SU-DHL-6 (cell line): ENCODE results near the gene FBH1.

Experiments
- H2AFZ ChIP-seq: fragments of 200-600 bp; sonication (generic); 2 replicates; pipeline ENCODE4 v1.6.1; 2014; ENCODE audit warnings: low read depth, mild to moderate bottlenecking, moderate library complexity, mixed read lengths, antibody characterized with exemption, low read length; ENCODE audit not compliant: severe bottlenecking
- H3F3A ChIP-seq: fragments of 200-600 bp; shearing (Covaris generic); 2 replicates; pipeline ENCODE4 v1.6.0; 2016; ENCODE audit warnings: antibody characterized with exemption, mild to moderate bottlenecking; ENCODE audit not compliant: insufficient read depth
- H3K27ac ChIP-seq: fragments of 200-600 bp; sonication (generic); 2 replicates; pipeline ENCODE4 v1.5.1; 2016; ENCODE audit warnings: low read depth, mild to moderate bottlenecking, low read length, moderate library complexity, mixed read lengths
- H3K27me3 ChIP-seq: fragments of 200-600 bp; sonication (generic), shearing (Covaris generic); 2 replicates; pipeline ENCODE4 v1.6.0; 2014; ENCODE audit warnings: mild to moderate bottlenecking, low read length
- H3K36me3 ChIP-seq: fragments of 200-600 bp; sonication (generic); 2 replicates; pipeline ENCODE4 v1.6.1; 2014; ENCODE audit warnings: mild to moderate bottlenecking, low read length, mixed read lengths
- H3K4me2 ChIP-seq: fragments of 300-600, 200-600 bp; shearing (Covaris generic), sonication (generic); 2 replicates; pipeline ENCODE4 v1.6.0; 2014; ENCODE audit warnings: low read length, low read depth, mild to moderate bottlenecking; ENCODE audit not compliant: poor library complexity, severe bottlenecking
- H3K4me3 ChIP-seq: fragments of 200-600 bp; sonication (generic); 2 replicates; pipeline ENCODE4 v1.5.1; 2014; ENCODE audit warnings: antibody characterized with exemption, low read length, mild to moderate bottlenecking, mixed read lengths; ENCODE audit not compliant: insufficient read depth, poor library complexity, severe bottlenecking
- H3K79me2 ChIP-seq: fragments of 200-600 bp; sonication (generic); 2 replicates; pipeline ENCODE4 v1.6.1; 2014; ENCODE audit warnings: mild to moderate bottlenecking, low read length, moderate library complexity; ENCODE audit not compliant: insufficient read depth
- H3K9ac ChIP-seq: fragments of 200-600 bp; sonication (generic); 2 replicates; pipeline ENCODE4 v1.7.0; 2014; ENCODE audit warnings: mild to moderate bottlenecking, low read length
- H3K9me2 ChIP-seq: fragments of 200-600 bp; sonication (generic); replicated peaks from 2 replicates; pipeline ENCODE4 v1.6.1; 2014; ENCODE audit warnings: low read length; ENCODE audit not compliant: insufficient read depth
- H3K9me3 ChIP-seq: fragments of 200-600 bp; sonication (generic); 2 replicates; pipeline ENCODE4 v1.6.1; 2014; ENCODE audit warnings: low read length, mixed read lengths; ENCODE audit not compliant: insufficient read depth
- H4K20me1 ChIP-seq: fragments of 200-600 bp; sonication (generic); 2 replicates; pipeline ENCODE4 v1.6.1; 2014; ENCODE audit warnings: low read depth, mild to moderate bottlenecking, antibody characterized with exemption, low read length, moderate library complexity, mixed read lengths
- EZH2phosphoT487 ChIP-seq: fragments of 200-600 bp; sonication (generic), shearing (Covaris generic); conservative IDR thresholded peaks from 2 replicates; pipeline ENCODE4 v1.6.1; 2018; ENCODE audit warnings: mild to moderate bottlenecking, antibody characterized with exemption, low read length, moderate library complexity, mixed read lengths
- TF ChIP-seq, protein P1 (sequence below): fragments of 200-600 bp; sonication (generic); IDR thresholded peaks from one replicate; pipeline ENCODE4 v1.5.1; 2017; ENCODE audit warnings: antibody characterized with exemption, mild to moderate bottlenecking, low read length, moderate library complexity; ENCODE audit not compliant: insufficient read depth, poor library complexity, severe bottlenecking

Gene FBH1

DNA sequence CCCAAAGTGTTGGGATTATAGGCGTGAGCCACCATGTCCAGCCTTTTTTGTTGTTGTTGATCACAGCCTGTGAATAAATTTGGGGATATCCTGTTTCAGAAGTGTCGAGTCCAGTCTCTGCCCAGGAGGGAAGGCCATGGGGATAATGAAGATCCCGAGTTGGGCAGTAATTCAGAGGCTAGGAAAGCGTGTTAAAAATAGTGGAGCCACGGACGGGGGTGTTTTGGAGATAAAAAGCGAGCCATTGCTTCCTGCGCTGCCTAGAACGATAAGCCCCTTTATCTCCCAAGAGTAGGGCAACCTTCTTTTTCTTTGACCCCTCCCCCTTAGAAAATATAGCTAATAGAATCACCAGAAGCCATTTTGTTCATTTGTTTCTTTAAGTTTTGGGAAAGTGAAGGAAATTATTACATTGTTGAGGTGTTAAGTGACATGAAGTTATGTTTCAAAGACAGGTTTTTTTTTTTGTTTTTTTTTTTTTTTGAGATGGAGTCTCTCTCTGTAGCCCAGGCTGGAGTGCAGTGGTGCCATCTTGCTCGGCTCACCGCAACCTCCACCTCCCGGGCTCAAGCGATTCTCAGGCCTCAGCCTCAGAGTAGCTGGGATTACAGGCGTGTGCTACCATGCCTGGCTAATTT lies 44.0 kb downstream of the FBH1 start:
- no peaks in the 10 kb centered on the region for H3F3A ChIP-seq
- H3K4me2 ChIP-seq, result no peak overlapping the region
- no peak overlapping the region for H3K27ac ChIP-seq
- no peak for TF ChIP-seq EZH2phosphoT487
- TF ChIP-seq, protein P1, sequence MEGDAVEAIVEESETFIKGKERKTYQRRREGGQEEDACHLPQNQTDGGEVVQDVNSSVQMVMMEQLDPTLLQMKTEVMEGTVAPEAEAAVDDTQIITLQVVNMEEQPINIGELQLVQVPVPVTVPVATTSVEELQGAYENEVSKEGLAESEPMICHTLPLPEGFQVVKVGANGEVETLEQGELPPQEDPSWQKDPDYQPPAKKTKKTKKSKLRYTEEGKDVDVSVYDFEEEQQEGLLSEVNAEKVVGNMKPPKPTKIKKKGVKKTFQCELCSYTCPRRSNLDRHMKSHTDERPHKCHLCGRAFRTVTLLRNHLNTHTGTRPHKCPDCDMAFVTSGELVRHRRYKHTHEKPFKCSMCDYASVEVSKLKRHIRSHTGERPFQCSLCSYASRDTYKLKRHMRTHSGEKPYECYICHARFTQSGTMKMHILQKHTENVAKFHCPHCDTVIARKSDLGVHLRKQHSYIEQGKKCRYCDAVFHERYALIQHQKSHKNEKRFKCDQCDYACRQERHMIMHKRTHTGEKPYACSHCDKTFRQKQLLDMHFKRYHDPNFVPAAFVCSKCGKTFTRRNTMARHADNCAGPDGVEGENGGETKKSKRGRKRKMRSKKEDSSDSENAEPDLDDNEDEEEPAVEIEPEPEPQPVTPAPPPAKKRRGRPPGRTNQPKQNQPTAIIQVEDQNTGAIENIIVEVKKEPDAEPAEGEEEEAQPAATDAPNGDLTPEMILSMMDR, result no peak
- no peaks in the 10 kb centered on the region for H4K20me1 ChIP-seq
- peaks cover 2% of the 10 kb centered on the region; the same call in 1 of the 2 replicates for H3K36me3 ChIP-seq
- no peaks in the 10 kb centered on the region for H3K79me2 ChIP-seq
- no peak overlapping the region for H3K9ac ChIP-seq
- H3K9me2 ChIP-seq, result no peaks in the 10 kb centered on the region
- H2AFZ ChIP-seq, result no peak overlapping the region
- H3K27me3 ChIP-seq, result no peaks in the 10 kb centered on the region
- no peaks in the 10 kb centered on the region for H3K9me3 ChIP-seq
- H3K4me3 ChIP-seq, result no peak overlapping the region

DNA sequence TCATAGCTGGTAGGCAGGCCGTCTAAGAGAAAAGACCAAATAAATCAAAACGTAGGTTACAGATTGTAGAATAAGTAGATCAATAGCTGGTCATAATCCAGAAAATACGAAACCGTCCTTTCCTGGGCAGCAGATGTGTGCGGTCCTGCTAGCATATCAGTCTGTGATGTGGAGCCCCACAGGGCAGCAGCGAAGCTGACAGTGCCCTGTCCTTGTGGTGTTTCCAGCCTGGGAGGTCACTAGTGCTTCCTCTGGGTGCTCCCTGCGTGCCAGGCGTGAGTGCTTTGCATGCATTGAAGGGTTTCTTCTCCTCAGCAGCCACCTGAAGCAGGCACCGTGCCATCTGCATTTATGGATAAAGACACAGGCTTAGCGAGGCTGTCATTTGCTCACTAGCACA lies 45.6 kb downstream of the FBH1 start:
- Histone ChIP-seq H3K9me3 (no peaks in the 10 kb centered on the region), H3K27ac (no peak overlapping the region), H3K36me3 (no peaks in the 10 kb centered on the region), H3F3A (no peaks in the 10 kb centered on the region), H3K4me2 (no peak overlapping the region), H3K9me2 (no peaks in the 10 kb centered on the region), H3K9ac (no peak overlapping the region), H2AFZ (no peak overlapping the region), H3K4me3 (no peak overlapping the region), H3K79me2 (no peaks in the 10 kb centered on the region), H3K27me3 (no peaks in the 10 kb centered on the region), H4K20me1 (no peaks in the 10 kb centered on the region)
- TF ChIP-seq, protein P1, result no peak
- no peak for TF ChIP-seq EZH2phosphoT487

DNA sequence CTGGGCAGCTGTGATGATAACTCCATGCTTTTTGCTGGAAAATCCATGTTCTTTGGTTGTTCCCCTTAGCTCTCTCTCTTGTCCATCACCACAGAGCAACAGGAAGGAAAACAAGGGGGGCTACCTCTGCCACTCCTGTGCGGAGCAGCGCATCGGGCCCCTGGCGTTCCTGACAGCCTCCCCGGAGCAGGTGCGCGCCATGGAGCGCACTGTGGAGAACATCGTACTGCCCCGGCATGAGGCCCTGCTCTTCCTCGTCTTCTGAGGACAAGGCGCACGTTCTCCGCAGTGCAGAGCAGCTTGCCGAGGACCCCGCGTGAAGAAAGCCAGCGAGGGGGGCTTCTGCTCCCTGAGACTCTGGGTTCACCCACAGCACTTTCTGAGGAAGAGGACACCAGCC lies 47.0 kb downstream of the FBH1 start:
- Histone ChIP-seq H3K36me3 (no peaks in the 10 kb centered on the region), H3K27me3 (no peaks in the 10 kb centered on the region), H3K9ac (no peak overlapping the region), H3K4me3 (no peak overlapping the region), H3F3A (no peaks in the 10 kb centered on the region), H3K27ac (no peak overlapping the region), H3K9me3 (no peaks in the 10 kb centered on the region), H4K20me1 (no peaks in the 10 kb centered on the region), H3K79me2 (no peaks in the 10 kb centered on the region), H2AFZ (no peak overlapping the region), H3K9me2 (no peaks in the 10 kb centered on the region), H3K4me2 (no peak overlapping the region)
- TF ChIP-seq EZH2phosphoT487, result no peak
- TF ChIP-seq, protein P1, result no peak

DNA sequence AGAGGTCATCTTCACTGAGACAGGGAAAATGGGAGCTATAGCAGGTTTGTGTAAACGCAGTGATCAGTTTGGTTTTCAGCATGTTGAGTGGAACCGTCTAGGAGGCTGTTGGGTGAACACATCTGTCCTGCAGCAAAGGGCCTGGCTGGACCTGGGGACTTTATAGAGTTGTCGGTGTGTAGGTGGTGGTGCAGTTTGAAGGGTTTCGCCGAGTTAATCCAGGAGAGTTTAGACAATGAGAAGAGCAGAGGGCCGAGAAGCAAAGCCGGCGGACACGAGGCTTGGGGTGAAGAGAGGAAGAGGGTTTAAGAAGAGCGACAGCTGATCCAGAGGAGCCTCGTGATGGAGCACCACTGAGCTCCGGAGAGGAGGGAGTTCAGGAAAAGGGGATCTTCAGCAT lies 48.2 kb downstream of the FBH1 start:
- no peaks in the 10 kb centered on the region for H3K9me3 ChIP-seq
- H4K20me1 ChIP-seq, result no peaks in the 10 kb centered on the region
- no peak overlapping the region for H3K4me2 ChIP-seq
- no peak overlapping the region for H2AFZ ChIP-seq
- TF ChIP-seq, protein P1, result no peak
- TF ChIP-seq EZH2phosphoT487, result no peak
- no peak overlapping the region for H3K27ac ChIP-seq
- H3K36me3 ChIP-seq, result no peaks in the 10 kb centered on the region
- H3K4me3 ChIP-seq, result no peak overlapping the region
- H3K9ac ChIP-seq, result no peak overlapping the region
- no peaks in the 10 kb centered on the region for H3K9me2 ChIP-seq
- H3F3A ChIP-seq, result no peaks in the 10 kb centered on the region
- no peaks in the 10 kb centered on the region for H3K27me3 ChIP-seq
- no peaks in the 10 kb centered on the region for H3K79me2 ChIP-seq
